ENCODE measurements around the gene CD209.

CD209 gene

DNA sequence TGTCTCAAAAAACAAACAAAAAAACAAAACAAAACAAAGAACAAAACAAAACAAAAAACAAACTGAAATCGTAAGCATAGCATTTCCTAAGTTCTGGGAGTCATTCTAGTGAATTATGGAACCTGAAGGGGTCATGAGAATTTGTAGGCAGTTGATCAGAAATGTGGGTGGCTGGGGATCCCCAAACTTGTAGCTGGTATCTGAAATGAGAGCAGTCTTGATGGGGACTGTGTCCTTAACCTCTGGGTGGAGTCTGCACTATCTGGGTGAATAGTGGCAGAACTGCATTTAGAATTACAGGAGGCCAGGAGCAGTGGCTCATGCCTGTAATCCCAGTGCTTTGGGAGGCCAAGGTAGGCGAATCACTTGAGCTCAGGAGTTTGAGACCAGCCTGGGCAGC, 21.5 kb downstream of the CD209 start:
- no peak overlapping the region for H3K4me3 ChIP-seq (ENCODE audit: low read depth, low read length)
- TF ChIP-seq, protein P1, sequence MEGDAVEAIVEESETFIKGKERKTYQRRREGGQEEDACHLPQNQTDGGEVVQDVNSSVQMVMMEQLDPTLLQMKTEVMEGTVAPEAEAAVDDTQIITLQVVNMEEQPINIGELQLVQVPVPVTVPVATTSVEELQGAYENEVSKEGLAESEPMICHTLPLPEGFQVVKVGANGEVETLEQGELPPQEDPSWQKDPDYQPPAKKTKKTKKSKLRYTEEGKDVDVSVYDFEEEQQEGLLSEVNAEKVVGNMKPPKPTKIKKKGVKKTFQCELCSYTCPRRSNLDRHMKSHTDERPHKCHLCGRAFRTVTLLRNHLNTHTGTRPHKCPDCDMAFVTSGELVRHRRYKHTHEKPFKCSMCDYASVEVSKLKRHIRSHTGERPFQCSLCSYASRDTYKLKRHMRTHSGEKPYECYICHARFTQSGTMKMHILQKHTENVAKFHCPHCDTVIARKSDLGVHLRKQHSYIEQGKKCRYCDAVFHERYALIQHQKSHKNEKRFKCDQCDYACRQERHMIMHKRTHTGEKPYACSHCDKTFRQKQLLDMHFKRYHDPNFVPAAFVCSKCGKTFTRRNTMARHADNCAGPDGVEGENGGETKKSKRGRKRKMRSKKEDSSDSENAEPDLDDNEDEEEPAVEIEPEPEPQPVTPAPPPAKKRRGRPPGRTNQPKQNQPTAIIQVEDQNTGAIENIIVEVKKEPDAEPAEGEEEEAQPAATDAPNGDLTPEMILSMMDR (IDR thresholded peaks at IDR 0.05; ENCODE audit: control insufficient read depth, extremely low read depth, insufficient read depth): no peak
- DNase-seq (ENCODE audit: low read depth): no peak

DNA sequence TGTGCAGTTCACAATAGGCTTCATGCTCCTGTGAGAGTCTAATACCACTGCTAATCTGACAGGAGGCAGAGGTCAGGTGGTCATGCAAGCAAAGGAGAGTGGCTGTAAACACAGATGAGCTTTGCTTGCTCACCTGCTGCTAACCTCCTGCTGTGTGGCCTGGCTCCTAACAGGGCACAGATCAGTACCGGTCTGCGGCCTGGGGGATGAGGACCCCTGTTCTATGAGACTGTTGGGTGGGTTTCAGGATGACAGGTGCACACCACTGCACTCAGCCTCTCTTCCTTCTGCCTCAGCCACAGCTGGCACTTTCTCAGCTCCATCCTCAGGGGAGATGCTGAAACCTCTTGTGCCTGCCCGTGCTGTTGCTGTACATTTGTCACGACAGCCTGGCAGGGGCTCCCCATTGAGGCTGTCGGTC, 25.1 kb downstream of the CD209 start:
- no peak for DNase-seq (ENCODE audit: low read depth)
- H3K4me3 ChIP-seq (ENCODE audit: low read depth, low read length): no peak overlapping the region
- TF ChIP-seq, protein P1 (IDR thresholded peaks at IDR 0.05; ENCODE audit: control insufficient read depth, extremely low read depth, insufficient read depth): no peak

DNA sequence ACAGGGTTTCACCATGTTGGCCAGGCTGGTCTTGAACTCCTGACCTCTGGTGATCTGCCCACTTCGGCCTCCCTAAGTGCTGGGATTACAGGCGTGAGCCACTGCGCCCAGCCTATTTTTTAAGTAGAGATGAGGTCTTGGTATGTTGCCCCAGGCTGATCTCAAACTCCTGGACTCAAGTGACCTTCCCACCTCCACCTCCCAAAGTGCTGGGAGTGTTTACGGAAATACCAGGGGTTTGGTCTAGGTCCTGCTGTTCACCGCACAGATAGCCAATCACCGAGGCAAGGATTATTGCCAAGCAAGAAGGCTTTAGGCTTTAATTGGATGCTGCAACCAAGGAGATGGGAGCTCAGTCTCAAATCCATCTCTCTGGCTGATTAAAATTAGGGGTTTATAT, 27.0 kb downstream of the CD209 start:
- TF ChIP-seq, protein P1 (IDR thresholded peaks at IDR 0.05; ENCODE audit: control insufficient read depth, extremely low read depth, insufficient read depth): no peak
- H3K4me3 ChIP-seq (ENCODE audit: low read depth, low read length): no peak overlapping the region
- DNase-seq (ENCODE audit: low read depth): no peak

DNA sequence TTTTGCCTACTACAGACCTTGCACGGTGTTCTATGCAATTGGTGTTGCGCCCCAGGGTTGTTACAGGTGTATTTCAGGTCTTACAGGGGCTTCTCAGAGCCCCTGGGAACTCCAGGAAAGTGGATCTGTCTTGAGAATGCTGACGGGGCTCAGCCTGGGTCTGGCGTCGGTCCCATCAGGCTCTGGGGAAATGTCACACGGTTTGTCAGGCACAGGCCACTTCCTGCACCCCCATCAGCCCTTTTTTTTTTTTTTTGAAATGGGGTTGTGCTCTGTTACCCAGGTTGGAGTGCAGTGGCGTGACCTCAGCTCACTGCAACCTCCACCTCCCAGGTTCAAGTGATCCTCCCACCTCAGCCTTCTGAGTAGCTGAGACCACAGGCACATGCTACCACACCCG, 28.7 kb downstream of the CD209 start:
- TF ChIP-seq, protein P1 (IDR thresholded peaks at IDR 0.05; ENCODE audit: control insufficient read depth, extremely low read depth, insufficient read depth): no peak
- H3K4me3 ChIP-seq (ENCODE audit: low read depth, low read length): no peak overlapping the region
- no peak for DNase-seq (ENCODE audit: low read depth)

DNA sequence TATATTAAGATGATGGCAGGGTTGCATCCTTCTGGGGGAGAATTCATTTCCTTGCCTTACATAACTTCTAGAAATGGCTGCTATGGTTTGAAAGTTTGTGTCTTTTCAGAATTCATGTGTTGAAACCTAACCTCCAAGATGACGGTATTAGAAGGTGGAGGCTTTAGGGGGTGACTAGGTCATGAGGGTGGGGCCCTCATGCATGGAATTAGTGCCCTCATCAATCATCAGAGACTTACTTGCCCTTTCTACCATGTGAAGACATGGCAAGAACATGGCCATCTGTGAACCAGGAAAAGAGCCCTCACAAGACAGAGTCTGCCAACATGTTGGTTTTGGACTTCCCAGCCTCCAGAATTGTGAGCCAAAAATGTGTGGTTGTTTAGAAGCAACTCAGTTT, 30.6 kb downstream of the CD209 start:
- TF ChIP-seq, protein P1 (IDR thresholded peaks at IDR 0.05; ENCODE audit: control insufficient read depth, extremely low read depth, insufficient read depth): no peak
- DNase-seq (ENCODE audit: low read depth): no peak
- no peak overlapping the region for H3K4me3 ChIP-seq (ENCODE audit: low read depth, low read length)

DNA sequence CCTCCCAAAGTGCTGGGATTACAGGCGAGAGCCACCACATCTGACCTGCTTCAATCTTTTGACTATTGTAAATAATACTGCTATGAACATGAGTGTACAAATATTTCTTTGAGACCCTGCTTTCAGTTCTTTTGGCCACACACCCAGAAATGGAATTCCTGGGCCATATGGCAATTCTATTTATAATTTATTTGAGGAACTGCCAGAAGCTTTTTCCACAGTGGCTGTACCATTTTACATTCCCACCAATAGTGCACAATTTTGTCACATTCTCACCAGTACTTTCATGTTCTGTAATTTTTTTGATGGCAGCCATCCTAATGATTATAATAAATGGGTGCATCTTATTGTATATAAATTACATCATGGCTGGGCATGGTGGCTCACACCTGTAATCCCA, 31.7 kb downstream of the CD209 start:
- no peak for DNase-seq (ENCODE audit: low read depth)
- H3K4me3 ChIP-seq (ENCODE audit: low read depth, low read length): no peak overlapping the region
- TF ChIP-seq, protein P1 (IDR thresholded peaks at IDR 0.05; ENCODE audit: control insufficient read depth, extremely low read depth, insufficient read depth): no peak

DNA sequence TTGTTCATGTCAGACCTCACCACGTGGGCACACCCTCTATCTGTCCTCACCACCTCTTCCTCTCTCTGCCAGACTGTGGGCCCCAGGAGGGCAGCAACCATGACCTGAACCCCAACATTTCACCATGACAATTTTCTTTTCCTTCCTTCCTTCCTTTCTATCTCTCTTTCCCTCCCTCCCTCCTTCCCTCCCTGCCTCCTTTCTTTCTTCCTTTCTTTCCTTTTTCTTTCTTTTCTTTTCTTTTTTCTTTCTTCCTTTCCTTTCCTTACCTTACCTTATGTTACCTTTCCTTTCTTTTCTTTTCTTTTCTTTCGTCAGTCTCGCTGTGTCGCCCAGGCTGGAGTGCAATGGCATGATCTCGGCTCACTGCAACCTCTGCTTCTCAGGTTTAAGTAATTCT, 36.7 kb downstream of the CD209 start:
- DNase-seq (ENCODE audit: low read depth): no peak
- H3K4me3 ChIP-seq (ENCODE audit: low read depth, low read length): no peak overlapping the region
- TF ChIP-seq, protein P1 (IDR thresholded peaks at IDR 0.05; ENCODE audit: control insufficient read depth, extremely low read depth, insufficient read depth): no peak
